ENCODE results near the gene ADAMTS9. TPM values are rescaled to one million over a fixed set of nuclear protein-coding genes. Genes with fewer than 3 reads are reported as not detected.

Gene ADAMTS9
- total and polyA plus RNA-seq, 10 of the 15 experiments (the other 5 are each of a cell fraction or from before 2014, with no cell fraction given): 0.08 TPM; not detected in 9

DNA sequence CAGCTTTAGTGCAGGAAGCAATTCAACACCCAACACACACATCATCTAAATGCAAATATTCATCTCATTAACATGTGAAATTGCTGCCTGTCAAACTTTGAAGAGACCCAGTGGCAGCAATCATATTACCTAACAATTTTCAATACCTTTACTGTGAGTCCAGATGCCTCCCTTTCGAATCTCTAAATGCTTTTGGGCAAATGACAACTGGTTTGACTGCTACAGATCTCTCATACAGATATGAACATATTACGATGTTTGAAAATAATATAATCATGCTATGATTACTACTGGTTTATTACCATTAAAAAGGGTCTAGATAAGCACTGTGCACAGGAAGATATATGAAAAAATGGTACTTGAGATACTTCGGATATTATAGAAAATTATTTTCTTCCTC, 137.9 kb downstream of the ADAMTS9 start:
- H3K4me3 ChIP-seq: no peak overlapping the region
- RAD21 ChIA-PET (ENCODE audit: unreplicated experiment): no interaction called here
- H3K79me2 ChIP-seq (ENCODE audit: control insufficient read depth, insufficient read depth, low read length): no peaks in the 10 kb centered on the region
- intact Hi-C loops (cut with micrococcal nuclease; ENCODE audit: unreplicated experiment): no loop called here
- H3K36me3 ChIP-seq (ENCODE audit: control insufficient read depth in 2 of 2, insufficient read depth in 2 of 2, low read length in 1 of 2): no peaks in the 10 kb centered on the region
- CTCF ChIA-PET: interaction anchor here (0.6 to 1.5 kb wide), 3 partner anchors 16 to 1022 kb away, joined by 3 to 7 read pairs (median 3); no protein-coding TSS in a partner anchor
- H2AFZ ChIP-seq (ENCODE audit: control insufficient read depth, low read depth, low read length): no peak overlapping the region
- BruUV-seq (replicated peaks): no TSS peak
- TF ChIP-seq ZNF274 (IDR thresholded peaks at IDR 0.05; ENCODE audit: insufficient read depth, insufficient read length) (no peak), CREM (IDR thresholded peaks at IDR 0.05; ENCODE audit: low read depth) (no peak), RAD21 (IDR thresholded peaks at IDR 0.05; ENCODE audit: insufficient read depth, low read depth, low read length) (no peak), CREB1 (IDR thresholded peaks at IDR 0.05; ENCODE audit: low read depth) (no peak), NFIC (IDR thresholded peaks at IDR 0.05; ENCODE audit: low read depth, low read length) (no peak)
- TF ChIP-seq, protein P1, sequence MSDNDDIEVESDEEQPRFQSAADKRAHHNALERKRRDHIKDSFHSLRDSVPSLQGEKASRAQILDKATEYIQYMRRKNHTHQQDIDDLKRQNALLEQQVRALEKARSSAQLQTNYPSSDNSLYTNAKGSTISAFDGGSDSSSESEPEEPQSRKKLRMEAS (IDR thresholded peaks at IDR 0.05; ENCODE audit: low read depth, low read length): no peak
- TF ChIP-seq, protein P2, sequence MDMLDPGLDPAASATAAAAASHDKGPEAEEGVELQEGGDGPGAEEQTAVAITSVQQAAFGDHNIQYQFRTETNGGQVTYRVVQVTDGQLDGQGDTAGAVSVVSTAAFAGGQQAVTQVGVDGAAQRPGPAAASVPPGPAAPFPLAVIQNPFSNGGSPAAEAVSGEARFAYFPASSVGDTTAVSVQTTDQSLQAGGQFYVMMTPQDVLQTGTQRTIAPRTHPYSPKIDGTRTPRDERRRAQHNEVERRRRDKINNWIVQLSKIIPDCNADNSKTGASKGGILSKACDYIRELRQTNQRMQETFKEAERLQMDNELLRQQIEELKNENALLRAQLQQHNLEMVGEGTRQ (IDR thresholded peaks at IDR 0.05; ENCODE audit: borderline replicate concordance, low read depth, low read length): no peak
- DNase-seq (ENCODE audit: low read depth, low spot score) (no peak), ATAC-seq (no peak), FAIRE-seq (no peak)
- no peaks in the 10 kb centered on the region for H4K20me1 ChIP-seq (ENCODE audit: control insufficient read depth, insufficient read depth)
- peaks cover 0 to 1% of the 10 kb centered on the region in 2 experiments; a peak in 1 of 4 replicates for H3K27me3 ChIP-seq (replicated peaks in 1 of 2; ENCODE audit: control insufficient read depth in 2 of 2, insufficient read depth in 2 of 2, low read length in 1 of 2)
- no peaks in the 10 kb centered on the region for H3K4me1 ChIP-seq (ENCODE audit: control insufficient read depth, insufficient read depth, low read length)
- in situ Hi-C loops (cut with MboI): no loop called here
- 27% methylated on average over 3 of the region's 3 CpGs for WGBS (ENCODE audit: insufficient coverage, insufficient replicate concordance, low lambda C conversion rate, missing lambda C conversion rate)
- H3K27ac ChIP-seq (ENCODE audit: control insufficient read depth, insufficient read depth): no peak overlapping the region
- H3K9ac ChIP-seq (ENCODE audit: control insufficient read depth, insufficient read depth, low read length): no peak overlapping the region
- POLR2A ChIA-PET: no interaction called here
- SMC1A ChIA-PET (ENCODE audit: uncharacterized antibody, unreplicated experiment): no interaction called here
- H3K9me3 ChIP-seq (replicated peaks; ENCODE audit: control insufficient read depth, insufficient read depth, low read length): no peaks in the 10 kb centered on the region
- no peak overlapping the region for H3K4me2 ChIP-seq (ENCODE audit: control insufficient read depth, insufficient read depth)
